GM12875 (cell line): ENCODE data around the gene TIGD4.

Experiments used
- H3K4me3 ChIP-seq: one replicate; pipeline ENCODE4 v1.5.1; 2011; ENCODE audit warnings: low read depth, low read length, control low read depth
- CTCF ChIP-seq: IDR thresholded peaks from 2 replicates; pipeline ENCODE4 v1.5.1; 2011; ENCODE audit warnings: low read depth, mild to moderate bottlenecking, control low read depth, inconsistent platforms, low read length, moderate library complexity, borderline replicate concordance; ENCODE audit not compliant: insufficient read depth

The TIGD4 gene

GRCh38 chr4:152805071-152805650 is 25.6 kb upstream of the TIGD4 start:
- no peak for TF ChIP-seq CTCF
- H3K4me3 ChIP-seq = no peak overlapping the region

GRCh38 chr4:152803541-152803940 is 24.0 kb upstream of the TIGD4 start:
- H3K4me3 ChIP-seq = no peak overlapping the region
- TF ChIP-seq CTCF = no peak

DNA sequence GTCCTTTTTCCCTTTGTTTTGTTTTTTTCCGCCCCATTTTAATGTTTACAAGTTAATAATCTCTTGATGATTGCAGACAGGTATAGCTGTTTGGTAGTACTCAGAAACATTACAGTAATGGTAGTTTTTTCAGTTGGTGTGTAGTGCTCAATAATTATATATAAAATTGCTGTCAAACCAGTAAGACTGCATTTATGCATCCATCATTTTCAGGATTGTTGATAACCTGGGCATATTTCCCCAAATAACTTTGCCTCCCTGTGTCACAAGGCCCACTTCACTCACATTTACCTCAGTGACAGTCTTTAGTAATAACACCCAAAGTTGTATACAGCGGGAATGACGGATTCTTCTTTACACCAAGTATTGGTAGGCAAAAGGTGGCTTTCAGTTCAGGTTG is 16.4 kb upstream of the TIGD4 start:
- no peak overlapping the region for H3K4me3 ChIP-seq

GRCh38 chr4:152786627-152787026 is 7.1 kb upstream of the TIGD4 start:
- no peak for TF ChIP-seq CTCF
- H3K4me3 ChIP-seq = no peak overlapping the region

More for the DNA sequence above, 16.4 kb upstream of the TIGD4 start:
- TF ChIP-seq CTCF = no peak

DNA sequence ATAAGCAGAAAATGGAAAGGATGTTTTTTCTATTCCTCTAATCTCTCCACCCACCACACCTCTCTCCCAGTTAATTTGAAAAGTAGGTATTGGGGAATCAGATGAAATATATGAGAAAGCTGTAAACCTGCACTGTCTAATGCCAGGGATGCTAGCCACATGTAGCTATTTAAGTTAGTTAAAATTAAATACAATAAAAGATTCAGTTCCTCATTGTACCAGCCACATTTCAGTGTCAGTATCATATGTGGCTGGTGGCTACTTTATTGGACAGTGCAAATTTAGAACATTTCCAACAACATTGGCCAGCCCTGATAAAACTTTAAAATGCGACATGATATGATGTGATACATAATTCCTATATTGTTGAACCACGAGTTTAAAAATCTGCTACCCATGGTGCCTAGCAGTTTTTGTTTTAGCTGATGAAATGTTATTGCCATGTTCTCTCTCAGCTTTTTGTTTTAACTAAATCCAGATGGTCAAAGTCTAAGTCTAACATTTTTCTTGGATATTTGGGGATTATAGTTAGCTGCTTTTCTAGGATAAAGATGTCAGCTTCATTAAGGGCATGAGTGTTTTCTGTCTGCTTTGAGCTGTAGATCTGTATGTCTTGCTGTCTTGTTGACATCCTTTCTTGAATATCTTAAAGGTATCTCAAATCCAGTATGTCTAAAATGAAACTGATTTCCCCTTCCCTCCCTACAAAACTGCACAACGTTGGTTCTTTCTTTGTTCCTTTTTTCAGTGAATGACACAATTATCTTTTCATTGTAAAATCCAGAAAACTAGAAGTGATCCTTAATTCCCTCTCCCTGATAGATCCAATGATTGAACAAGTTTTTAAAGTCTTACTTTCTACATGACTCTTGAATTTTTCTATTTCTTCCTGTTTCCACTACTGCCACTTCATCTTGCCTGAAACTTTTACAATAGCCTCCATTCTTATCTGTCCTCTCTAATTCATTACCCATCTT is 6.4 kb upstream of the TIGD4 start:
- TF ChIP-seq CTCF = no peak
- H3K4me3 ChIP-seq = no peak overlapping the region

- H3K4me3 ChIP-seq = no peak overlapping the region
- no peak for TF ChIP-seq CTCF
These were observed 5.2 kb upstream of the TIGD4 start for GRCh38 chr4:152784490-152785350.
